NCI-H146 (cell line): ENCODE results near the gene KSR2.
"Not testable (repeated sequence)": the region's sequence is repeated elsewhere in the genome, so short reads cannot be mapped to it uniquely, and the experiment has no call there.

Experiments used
- DNase-seq: peaks from one replicate; lab custom pipeline; 2025; lab: John Stamatoyannopoulos, UW

Gene KSR2

GRCh38 chr12:117761528-117762100 lies 207.2 kb downstream of the KSR2 start:
- DNase-seq = no peak

DNA sequence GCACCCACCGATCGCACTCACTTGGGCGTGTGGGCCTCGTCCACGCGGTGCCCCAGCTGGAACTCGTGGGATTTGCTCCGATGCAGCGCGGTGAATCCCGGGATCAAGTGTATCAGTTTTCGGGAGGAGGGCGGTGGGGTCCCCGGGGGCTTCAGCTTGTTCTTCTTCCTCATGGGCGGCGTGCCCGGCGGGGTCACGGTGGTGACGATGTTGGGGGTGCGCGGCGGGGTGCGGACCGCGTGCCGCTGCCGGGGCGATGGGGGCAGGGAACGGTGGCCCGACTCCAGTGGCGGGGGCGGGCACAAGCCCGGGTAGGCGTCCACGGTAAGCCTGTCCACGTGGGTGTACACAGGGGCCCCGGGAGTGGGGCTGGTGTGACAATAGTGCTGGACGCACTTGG lies 207.8 kb downstream of the KSR2 start:
- DNase-seq = no peak

- no peak for DNase-seq
Observed at GRCh38 chr12:117750657-117751056, 218.1 kb downstream of the KSR2 start.

- no peak for DNase-seq
Observed at GRCh38 chr12:117749431-117749830, 219.4 kb downstream of the KSR2 start.

GRCh38 chr12:117746358-117746757 lies 222.4 kb downstream of the KSR2 start:
- DNase-seq = not testable (repeated sequence)

DNA sequence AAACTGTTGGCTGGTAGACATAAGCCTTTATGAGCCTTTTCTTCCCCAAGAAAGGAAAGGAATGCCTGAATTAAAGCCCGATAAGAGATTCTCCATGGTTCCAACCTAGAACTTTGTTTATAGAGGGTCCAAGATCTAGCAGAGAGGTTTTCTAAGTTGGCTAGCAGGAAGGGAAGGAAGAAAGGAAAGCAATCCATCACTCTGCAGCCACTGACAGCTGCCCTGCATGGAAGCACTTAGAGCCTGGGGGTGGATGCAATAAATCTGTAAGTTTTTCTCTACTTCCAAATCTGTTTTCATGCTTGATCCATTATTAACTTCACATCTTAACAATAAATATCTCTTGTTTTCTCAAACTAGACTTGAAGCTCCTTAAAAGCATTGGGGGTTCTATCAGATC lies 224.4 kb downstream of the KSR2 start:
- DNase-seq = no peak

- DNase-seq = no peak
Observed at GRCh38 chr12:117743761-117744160, 225.0 kb downstream of the KSR2 start.

DNA sequence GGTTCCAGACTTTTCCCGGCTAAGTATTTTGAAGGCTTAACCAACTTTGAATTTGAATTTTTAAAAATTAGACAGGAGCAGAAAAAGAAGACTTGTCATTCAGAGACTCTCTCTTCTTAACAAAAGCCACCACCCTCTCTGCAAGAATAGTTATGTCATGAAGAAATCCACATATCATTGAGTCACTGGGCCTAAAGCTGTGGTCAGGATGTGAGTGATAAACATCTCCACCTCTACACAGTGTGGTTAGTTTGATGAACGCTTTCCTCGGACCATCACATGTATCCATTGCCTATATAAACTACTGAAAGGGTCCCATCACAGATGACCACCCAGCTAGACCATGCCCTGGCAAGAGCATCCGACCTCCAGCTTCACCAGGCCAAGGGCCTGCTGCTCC lies 226.1 kb downstream of the KSR2 start:
- no peak for DNase-seq

DNA sequence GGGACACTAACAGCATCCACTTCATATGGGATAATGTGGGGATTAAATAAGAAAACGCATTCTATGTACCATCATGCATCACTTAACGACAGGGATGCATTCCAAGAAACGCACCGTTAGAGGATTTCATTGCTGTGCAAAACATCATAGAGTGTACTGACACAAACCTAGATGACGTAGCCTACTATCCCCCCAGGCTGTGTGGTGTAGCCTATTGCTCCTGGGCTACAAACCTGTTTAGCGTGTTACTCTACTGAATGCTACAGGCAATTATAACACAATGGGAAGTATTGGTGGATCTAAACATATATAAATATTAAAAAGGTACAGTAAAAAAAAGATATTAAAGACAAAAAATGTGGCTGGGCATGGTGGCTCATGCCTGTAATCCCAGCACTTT lies 230.6 kb downstream of the KSR2 start:
- no peak for DNase-seq

- no peak for DNase-seq
Observed at GRCh38 chr12:117733549-117733805, 235.3 kb downstream of the KSR2 start.

DNA sequence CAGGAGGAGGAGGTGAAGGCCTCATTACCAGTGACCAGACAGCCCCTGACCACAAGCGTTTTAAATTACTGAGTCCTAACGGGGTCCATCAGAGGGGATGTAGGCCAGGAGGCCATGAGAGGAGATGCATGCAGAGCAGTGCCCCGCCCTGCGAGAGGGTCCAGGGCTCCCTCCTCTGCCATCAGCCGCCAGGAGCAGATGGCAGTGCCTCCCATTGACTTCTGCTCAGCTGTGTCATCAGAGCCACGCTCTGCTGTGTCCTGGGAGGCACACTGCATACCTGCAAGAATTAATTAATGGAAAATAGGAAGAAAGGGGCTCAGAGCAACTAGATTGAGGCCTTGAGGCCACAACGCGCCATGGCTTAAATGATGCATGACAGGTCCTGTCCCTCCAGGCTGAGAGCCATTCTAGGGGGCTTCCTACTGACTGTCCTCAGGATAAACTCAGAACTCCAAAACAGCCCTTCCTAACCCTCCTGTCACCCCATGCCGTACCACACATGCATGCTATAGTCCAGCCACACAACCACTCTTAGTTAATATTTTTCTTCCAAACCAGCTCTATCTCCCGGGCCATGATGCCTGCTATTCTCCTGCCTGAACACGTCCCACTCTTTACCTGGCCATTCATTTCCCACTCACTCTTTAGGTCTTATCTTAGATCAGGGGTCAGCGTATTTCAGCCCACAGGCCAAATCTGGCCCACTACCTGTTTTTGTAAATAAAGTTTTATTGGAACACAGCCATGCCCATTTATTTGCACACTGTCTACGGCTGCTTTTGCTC lies 235.8 kb downstream of the KSR2 start:
- DNase-seq = no peak

DNA sequence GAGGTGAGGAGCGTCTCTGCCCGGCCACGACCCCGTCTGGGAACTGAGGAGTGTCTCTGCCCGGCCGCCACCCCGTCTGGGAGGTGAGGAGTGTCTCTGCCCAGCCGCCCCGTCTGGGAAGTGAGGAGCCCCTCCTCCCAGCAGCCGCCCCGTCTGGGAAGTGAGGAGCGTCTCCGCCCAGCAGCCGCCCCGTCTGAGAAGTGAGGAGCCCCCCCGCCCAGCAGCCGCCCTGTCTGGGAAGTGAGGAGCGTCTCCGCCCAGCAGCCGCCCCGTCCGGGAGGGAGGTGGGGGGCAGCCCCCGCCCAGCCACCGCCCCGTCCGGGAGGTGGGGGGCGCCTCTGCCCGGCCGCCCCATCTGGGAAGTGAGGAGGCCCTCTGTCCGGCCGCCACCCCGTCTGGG lies 237.7 kb downstream of the KSR2 start:
- DNase-seq = not testable (repeated sequence)

DNA sequence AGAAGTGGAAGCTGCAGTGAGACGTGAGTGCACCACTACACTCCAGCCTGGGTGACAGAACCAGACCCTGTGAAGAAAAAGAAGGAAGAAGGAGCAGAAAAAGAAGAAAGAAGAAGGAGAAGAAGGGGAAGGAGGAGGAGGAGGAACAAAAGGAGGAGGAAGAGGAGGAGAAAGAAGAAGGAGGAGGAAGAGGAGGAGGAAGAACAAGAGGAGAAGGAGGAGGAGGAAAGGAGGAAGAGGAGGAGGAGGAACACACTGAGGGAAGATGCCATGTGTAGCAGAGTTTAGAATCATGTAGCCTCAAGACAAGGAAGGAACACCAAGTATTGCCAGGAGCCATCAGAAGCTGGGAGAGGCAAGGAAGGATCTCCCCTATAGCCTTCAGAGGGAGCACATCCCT lies 241.5 kb downstream of the KSR2 start:
- no peak for DNase-seq

- DNase-seq = no peak
Observed at GRCh38 chr12:117724543-117724942, 244.2 kb downstream of the KSR2 start.

GRCh38 chr12:117718559-117718958 lies 250.2 kb downstream of the KSR2 start:
- no peak for DNase-seq

- no peak for DNase-seq
Observed at GRCh38 chr12:117718141-117718540, 250.6 kb downstream of the KSR2 start.

DNA sequence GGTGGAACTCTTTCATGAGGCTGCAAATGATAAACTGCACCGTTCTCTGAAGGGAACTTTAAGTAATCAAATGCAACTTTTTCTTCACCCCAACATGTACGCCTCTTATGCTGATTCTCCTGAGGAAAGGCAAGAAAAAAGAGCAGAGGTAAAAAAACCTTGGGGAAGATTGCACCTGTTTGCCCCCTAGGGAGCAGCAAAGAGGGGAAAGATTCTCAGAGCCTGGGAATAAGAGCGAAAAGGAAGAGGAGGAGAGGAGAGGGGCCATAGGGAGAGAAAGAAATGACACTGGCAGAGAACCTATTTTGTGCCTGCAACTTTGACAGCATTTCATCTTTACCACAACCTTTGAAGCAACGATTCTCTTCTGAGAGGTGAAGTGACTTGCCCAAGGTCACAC lies 254.6 kb downstream of the KSR2 start:
- no peak for DNase-seq

DNA sequence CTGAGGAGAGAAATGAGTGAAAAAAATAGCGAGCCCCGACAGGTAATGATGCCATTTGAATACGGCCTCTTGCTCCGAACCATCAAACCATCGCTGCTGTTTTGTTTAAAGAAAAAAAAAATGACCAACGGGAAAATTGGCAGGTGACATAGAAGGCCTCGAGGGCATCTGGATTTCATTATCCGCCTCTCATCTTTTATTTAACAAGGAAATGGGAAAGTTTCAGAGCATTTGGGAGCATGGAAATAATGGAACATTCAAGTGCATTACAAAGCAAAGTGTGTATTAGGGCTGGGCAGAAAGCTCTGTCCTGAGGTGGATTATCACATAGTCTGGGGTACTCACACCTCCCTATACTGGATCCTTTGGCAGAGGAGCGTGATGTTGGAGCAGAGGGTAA lies 258.7 kb downstream of the KSR2 start:
- no peak for DNase-seq

GRCh38 chr12:117707861-117708260 lies 260.9 kb downstream of the KSR2 start:
- no peak for DNase-seq

- DNase-seq = no peak
Observed at GRCh38 chr12:117703584-117703983, 265.2 kb downstream of the KSR2 start.

DNA sequence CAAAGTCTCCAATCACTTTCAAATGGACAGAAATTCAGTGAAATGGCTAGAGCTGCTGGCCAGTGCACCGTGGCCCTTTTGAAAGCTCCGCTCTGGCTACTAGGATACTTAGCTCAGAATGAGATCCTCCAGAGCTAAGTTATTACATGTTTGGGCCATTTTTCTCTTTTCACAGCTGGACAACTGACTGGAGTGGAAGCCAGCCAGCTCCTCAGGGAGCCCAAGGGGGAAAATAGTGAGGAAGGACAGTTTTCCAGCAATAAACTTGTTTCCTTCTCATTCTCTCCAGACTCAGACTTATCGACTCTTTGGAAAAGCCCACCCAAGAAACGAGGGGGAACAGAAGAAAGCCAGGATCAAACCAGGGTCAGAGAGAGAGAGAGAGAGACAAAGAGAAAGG lies 266.0 kb downstream of the KSR2 start:
- DNase-seq = no peak

DNA sequence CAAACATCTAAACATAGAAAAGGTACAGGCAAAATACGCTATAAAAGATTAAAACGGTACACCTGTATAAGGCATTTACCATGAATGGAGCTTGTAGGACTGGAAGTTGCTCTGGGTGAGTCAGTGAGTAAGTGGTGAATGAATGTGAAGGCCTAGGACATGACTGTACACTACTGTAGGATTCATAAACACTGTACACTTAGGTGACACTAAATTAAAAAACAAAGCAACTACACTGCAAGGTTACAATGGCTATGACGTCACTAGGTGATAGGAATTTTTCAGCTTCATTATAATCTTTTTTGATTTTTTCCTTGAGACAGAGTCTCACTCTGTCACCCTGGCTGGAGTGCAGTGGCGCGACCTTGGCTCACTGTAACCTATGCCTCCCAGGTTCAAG lies 269.2 kb downstream of the KSR2 start:
- DNase-seq = no peak

GRCh38 chr12:117699118-117699517 lies 269.7 kb downstream of the KSR2 start:
- DNase-seq = no peak

DNA sequence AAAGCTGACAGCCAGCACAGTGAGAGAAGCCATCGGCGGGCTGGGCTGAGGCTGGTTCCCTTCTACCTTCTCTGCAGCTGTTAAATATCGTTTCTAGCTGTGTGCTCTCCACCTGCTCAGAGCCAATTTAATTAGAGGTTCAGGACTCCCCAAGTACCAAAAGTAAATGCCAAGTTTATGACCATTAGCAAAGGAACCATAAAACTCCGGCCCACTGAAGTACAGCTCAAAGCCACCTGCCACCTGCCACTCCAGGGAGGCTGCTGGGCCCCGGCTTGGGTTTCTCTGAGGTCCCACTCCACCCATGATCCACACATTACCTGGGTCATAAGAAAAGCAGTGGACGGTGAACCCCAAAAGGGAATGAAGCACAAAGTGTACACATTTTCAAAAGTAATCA lies 272.8 kb downstream of the KSR2 start:
- no peak for DNase-seq
